GM19455 (cell line): Measurements from ENCODE around the gene TXNDC12.
"Not testable (repeated sequence)": the region's sequence is repeated elsewhere in the genome, so short reads cannot be mapped to it uniquely, and the experiment has no call there.

Source experiments
- ATAC-seq: cut with Tn5 transposase; IDR thresholded peaks from one replicate; pipeline ENCODE4 v1.9.1; 2021; ENCODE audit not compliant: unreplicated experiment

TXNDC12 gene

GRCh38 chr1:52055066-52055865 is at the start of gene TXNDC12:
TXNDC12 (minus strand) TSS chr1:52055191; CDS start chr1:52055096, 95 bp downstream.
- peak; percentile 48 for ATAC-seq

- ATAC-seq = no peak
Observed at GRCh38 chr1:52102336-52103013, 47.5 kb upstream of the TXNDC12 start.

- ATAC-seq = no peak
Observed at GRCh38 chr1:52098139-52098871, 43.3 kb upstream of the TXNDC12 start.

GRCh38 chr1:52096216-52096615 is 41.2 kb upstream of the TXNDC12 start:
- ATAC-seq = no peak

- ATAC-seq = not testable (repeated sequence)
Observed at GRCh38 chr1:52094300-52094699, 39.3 kb upstream of the TXNDC12 start.

GRCh38 chr1:52087892-52088291 is 32.9 kb upstream of the TXNDC12 start:
- not testable (repeated sequence) for ATAC-seq

GRCh38 chr1:52080014-52080415 is 25.0 kb upstream of the TXNDC12 start:
- ATAC-seq = no peak

GRCh38 chr1:52077277-52077676 is 22.3 kb upstream of the TXNDC12 start:
- not testable (repeated sequence) for ATAC-seq

GRCh38 chr1:52072291-52072690 is 17.3 kb upstream of the TXNDC12 start:
- ATAC-seq = no peak

- no peak for ATAC-seq
Observed at GRCh38 chr1:52070704-52071103, 15.7 kb upstream of the TXNDC12 start.

- ATAC-seq = no peak
Observed at GRCh38 chr1:52063192-52063591, 8.2 kb upstream of the TXNDC12 start.

GRCh38 chr1:52060822-52061221 is 5.8 kb upstream of the TXNDC12 start:
- ATAC-seq = no peak

- no peak for ATAC-seq
Observed at GRCh38 chr1:52059888-52060287, 4.9 kb upstream of the TXNDC12 start.

- ATAC-seq = no peak
Observed at GRCh38 chr1:52059321-52059720, 4.3 kb upstream of the TXNDC12 start.

- ATAC-seq = no peak
Observed at GRCh38 chr1:52057876-52058415, 3.0 kb upstream of the TXNDC12 start.

- ATAC-seq = no peak
Observed at GRCh38 chr1:52057255-52057654, 2.3 kb upstream of the TXNDC12 start.

- no peak for ATAC-seq
Observed at GRCh38 chr1:52056937-52057231, 1.9 kb upstream of the TXNDC12 start.

- ATAC-seq = peak; percentile 81
Observed at GRCh38 chr1:52056163-52056936, 1.4 kb upstream of the TXNDC12 start, which contains the start of gene BTF3L4. BTF3L4 (plus strand) TSS chr1:52056295; CDS start chr1:52059848, 3,553 bp downstream.

GRCh38 chr1:52055866-52056162 is 823 bp upstream of the TXNDC12 start:
- no peak for ATAC-seq

GRCh38 chr1:52054496-52055065 is 410 bp downstream of the TXNDC12 start:
- no peak for ATAC-seq

GRCh38 chr1:52053862-52054261 is 1.1 kb downstream of the TXNDC12 start:
- no peak for ATAC-seq
